Ovary (tissue), 3 donors: ENCODE data around the gene PYDC1.

ENCODE experiments used
- POLR2A ChIP-seq: fragments of 450-650 bp; IDR thresholded peaks from one replicate; pipeline ENCODE4 v1.6.1; 2017; ENCODE audit warnings: antibody characterized with exemption, mild to moderate bottlenecking, moderate library complexity
- TF ChIP-seq, protein P1 (sequence below), 3 donors: fragments of 450-650 bp in 2 of 3; fragments of 200-600 bp in 1 of 3; IDR thresholded peaks; one replicate each; pipeline versions ENCODE4 v1.5.1 to v1.8.0; 2016 to 2022; ENCODE audit warnings: antibody characterized with exemption in 3 of 3, mild to moderate bottlenecking in 1 of 3
- donor health status: DM: no; HTN: no; CAD: no.

DNA sequence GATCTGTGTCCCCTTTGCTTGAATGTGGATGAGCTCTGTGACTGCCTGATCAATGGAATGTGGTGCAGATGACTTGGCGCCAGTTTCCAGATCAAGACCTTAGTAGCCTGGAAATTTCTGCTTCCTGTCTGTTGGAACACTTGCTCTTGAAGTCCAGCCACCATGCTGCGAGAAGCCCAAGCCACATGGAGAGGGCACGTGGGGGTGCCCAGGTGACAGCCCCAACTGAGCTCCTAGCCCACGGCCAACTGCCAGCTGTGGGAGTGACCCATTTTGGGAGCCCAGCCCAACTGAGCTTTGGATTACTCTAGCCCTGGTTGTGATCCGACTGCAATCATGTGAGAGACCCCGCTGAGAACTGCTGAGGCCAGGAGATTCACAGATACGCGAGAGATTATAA is 39.5 kb upstream of the PYDC1 start:
- TF ChIP-seq, protein P1, sequence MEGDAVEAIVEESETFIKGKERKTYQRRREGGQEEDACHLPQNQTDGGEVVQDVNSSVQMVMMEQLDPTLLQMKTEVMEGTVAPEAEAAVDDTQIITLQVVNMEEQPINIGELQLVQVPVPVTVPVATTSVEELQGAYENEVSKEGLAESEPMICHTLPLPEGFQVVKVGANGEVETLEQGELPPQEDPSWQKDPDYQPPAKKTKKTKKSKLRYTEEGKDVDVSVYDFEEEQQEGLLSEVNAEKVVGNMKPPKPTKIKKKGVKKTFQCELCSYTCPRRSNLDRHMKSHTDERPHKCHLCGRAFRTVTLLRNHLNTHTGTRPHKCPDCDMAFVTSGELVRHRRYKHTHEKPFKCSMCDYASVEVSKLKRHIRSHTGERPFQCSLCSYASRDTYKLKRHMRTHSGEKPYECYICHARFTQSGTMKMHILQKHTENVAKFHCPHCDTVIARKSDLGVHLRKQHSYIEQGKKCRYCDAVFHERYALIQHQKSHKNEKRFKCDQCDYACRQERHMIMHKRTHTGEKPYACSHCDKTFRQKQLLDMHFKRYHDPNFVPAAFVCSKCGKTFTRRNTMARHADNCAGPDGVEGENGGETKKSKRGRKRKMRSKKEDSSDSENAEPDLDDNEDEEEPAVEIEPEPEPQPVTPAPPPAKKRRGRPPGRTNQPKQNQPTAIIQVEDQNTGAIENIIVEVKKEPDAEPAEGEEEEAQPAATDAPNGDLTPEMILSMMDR (IDR thresholded peaks at IDR 0.05), result no peak
- no peak for TF ChIP-seq POLR2A
